H54 (cell line): ENCODE measurements around the gene GHRHR.

Source experiments
- DNase-seq: peaks from one replicate; pipeline ENCODE4 v3.0.0; 2011; ENCODE audit warnings: low spot score, mixed read lengths; ENCODE audit not compliant: insufficient read length
- FAIRE-seq: peaks from 3 replicates; lab custom pipeline; 2011; peaks lifted over from hg19 to GRCh38; lab: Jason Lieb, UNC
- POLR2A ChIP-seq: IDR thresholded peaks from 2 replicates; pipeline ENCODE4 v1.6.1; 2011; ENCODE audit warnings: low read depth, mild to moderate bottlenecking, low read length

The GHRHR gene

GRCh38 chr7:31028006-31028405, 64.3 kb downstream of the GHRHR start:
- DNase-seq (no peak), FAIRE-seq (no peak)
- no peak for TF ChIP-seq POLR2A

- DNase-seq (no peak), FAIRE-seq (no peak)
- no peak for TF ChIP-seq POLR2A
Observed at GRCh38 chr7:31028417-31028992, 64.8 kb downstream of the GHRHR start.
